ENCODE data around the gene CABLES1.
"Not testable (repeated sequence)": the region's sequence is repeated elsewhere in the genome, so short reads cannot be mapped to it uniquely, and the experiment has no call there.

Gene CABLES1

GRCh38 chr18:23134780-23135549 is at the start of gene CABLES1:
CABLES1 (plus strand) TSS chr18:23135485; CDS start chr18:23135763, 278 bp downstream.
- DNase-seq = no peak

GRCh38 chr18:23087352-23087751 is 47.9 kb upstream of the CABLES1 start:
- no peak for DNase-seq

- DNase-seq = no peak
These were observed 47.0 kb upstream of the CABLES1 start for GRCh38 chr18:23088310-23088709.

- DNase-seq = not testable (repeated sequence)
These were observed 44.0 kb upstream of the CABLES1 start for GRCh38 chr18:23091017-23091993.

- no peak for DNase-seq
These were observed 43.2 kb upstream of the CABLES1 start for GRCh38 chr18:23092121-23092520.

GRCh38 chr18:23093130-23093529 is 42.2 kb upstream of the CABLES1 start:
- DNase-seq = not testable (repeated sequence)

- DNase-seq = no peak
These were observed 41.5 kb upstream of the CABLES1 start for GRCh38 chr18:23093772-23094171.

- no peak for DNase-seq
These were observed 40.7 kb upstream of the CABLES1 start for GRCh38 chr18:23094411-23095190.

GRCh38 chr18:23095463-23095862 is 39.8 kb upstream of the CABLES1 start:
- DNase-seq = no peak

GRCh38 chr18:23097016-23097415 is 38.3 kb upstream of the CABLES1 start:
- DNase-seq = not testable (repeated sequence)

GRCh38 chr18:23099621-23100020 is 35.7 kb upstream of the CABLES1 start:
- no peak for DNase-seq

- no peak for DNase-seq
These were observed 33.3 kb upstream of the CABLES1 start for GRCh38 chr18:23101861-23102432.

GRCh38 chr18:23102493-23103261 is 32.6 kb upstream of the CABLES1 start:
- DNase-seq = no peak

GRCh38 chr18:23103449-23103848 is 31.8 kb upstream of the CABLES1 start:
- no peak for DNase-seq

GRCh38 chr18:23105030-23105429 is 30.3 kb upstream of the CABLES1 start:
- DNase-seq = no peak

- DNase-seq = no peak
These were observed 29.6 kb upstream of the CABLES1 start for GRCh38 chr18:23105581-23106219.

- DNase-seq = no peak
These were observed 28.7 kb upstream of the CABLES1 start for GRCh38 chr18:23106575-23106974.

- DNase-seq = no peak
These were observed 27.6 kb upstream of the CABLES1 start for GRCh38 chr18:23107718-23108117.

- DNase-seq = no peak
These were observed 26.8 kb upstream of the CABLES1 start for GRCh38 chr18:23108496-23108895.

- DNase-seq = not testable (repeated sequence)
These were observed 26.1 kb upstream of the CABLES1 start for GRCh38 chr18:23109163-23109562.

- DNase-seq = no peak
These were observed 21.7 kb upstream of the CABLES1 start for GRCh38 chr18:23113576-23113975.
